SHP77 (cell line): ENCODE measurements around the gene CAVIN2.

Experiments used
- DNase-seq, 2 experiments: peaks; one replicate each; lab custom pipeline; 2025; lab: John Stamatoyannopoulos, UW

Gene CAVIN2

GRCh38 chr2:191864628-191865374 lies 17.9 kb upstream of the CAVIN2 start:
- no peak for DNase-seq

- DNase-seq = no peak
These were observed 17.1 kb upstream of the CAVIN2 start for GRCh38 chr2:191863988-191864387.

- DNase-seq = no peak
These were observed 15.4 kb upstream of the CAVIN2 start for GRCh38 chr2:191862156-191862775.

GRCh38 chr2:191860760-191861466 lies 14.0 kb upstream of the CAVIN2 start:
- no peak for DNase-seq

- DNase-seq = no peak
These were observed 12.8 kb upstream of the CAVIN2 start for GRCh38 chr2:191859681-191860080.

GRCh38 chr2:191857886-191858285 lies 11.0 kb upstream of the CAVIN2 start:
- DNase-seq = no peak

GRCh38 chr2:191857259-191857805 lies 10.4 kb upstream of the CAVIN2 start:
- no peak for DNase-seq

GRCh38 chr2:191856111-191856876 lies 9.4 kb upstream of the CAVIN2 start:
- DNase-seq = no peak

- DNase-seq = no peak
These were observed 8.5 kb upstream of the CAVIN2 start for GRCh38 chr2:191855382-191855781.

- no peak for DNase-seq
These were observed 7.8 kb upstream of the CAVIN2 start for GRCh38 chr2:191854382-191855372.

- no peak for DNase-seq
These were observed 7.0 kb upstream of the CAVIN2 start for GRCh38 chr2:191853843-191854242.

GRCh38 chr2:191851158-191851557 lies 4.3 kb upstream of the CAVIN2 start:
- no peak for DNase-seq

- DNase-seq = no peak
These were observed 2.2 kb upstream of the CAVIN2 start for GRCh38 chr2:191848771-191849767.

- DNase-seq = no peak
These were observed 876 bp upstream of the CAVIN2 start for GRCh38 chr2:191847764-191848163.

GRCh38 chr2:191845876-191846514 lies 893 bp downstream of the CAVIN2 start:
- no peak for DNase-seq

- DNase-seq = no peak
These were observed 1.6 kb downstream of the CAVIN2 start for GRCh38 chr2:191845248-191845715.

GRCh38 chr2:191844706-191845105 lies 2.2 kb downstream of the CAVIN2 start:
- no peak for DNase-seq

GRCh38 chr2:191840921-191841320 lies 6.0 kb downstream of the CAVIN2 start:
- no peak for DNase-seq
